ENCODE data around the gene CFAP161. TPM values are rescaled to one million over a fixed set of nuclear protein-coding genes. Genes with fewer than 3 reads are reported as not detected.

The CFAP161 gene
- total RNA-seq, 1 donor, result 0.86 TPM

- H3K4me3 ChIP-seq (ENCODE audit: low read depth, low read length), result no peak overlapping the region
- DNase-seq (ENCODE audit: low read depth), result peak; percentile 46
- no peak for TF ChIP-seq CTCF (IDR thresholded peaks at IDR 0.05; ENCODE audit: insufficient read depth, low read depth, low read length)
Observed at GRCh38 chr15:81184188-81184587, 50.1 kb downstream of the CFAP161 start.

- no peak for DNase-seq (ENCODE audit: low read depth)
- no peak for TF ChIP-seq CTCF (IDR thresholded peaks at IDR 0.05; ENCODE audit: insufficient read depth, low read depth, low read length)
- no peak overlapping the region for H3K4me3 ChIP-seq (ENCODE audit: low read depth, low read length)
Observed at GRCh38 chr15:81185631-81186295, 51.7 kb downstream of the CFAP161 start.

- TF ChIP-seq CTCF (IDR thresholded peaks at IDR 0.05; ENCODE audit: insufficient read depth, low read depth, low read length), result no peak
- no peak for DNase-seq (ENCODE audit: low read depth)
- no peak overlapping the region for H3K4me3 ChIP-seq (ENCODE audit: low read depth, low read length)
Observed at GRCh38 chr15:81188354-81188753, 54.3 kb downstream of the CFAP161 start.

GRCh38 chr15:81189583-81190283 lies 55.7 kb downstream of the CFAP161 start:
- peak; percentile 94 for DNase-seq (ENCODE audit: low read depth)
- H3K4me3 ChIP-seq (ENCODE audit: low read depth, low read length), result no peak overlapping the region
- no peak for TF ChIP-seq CTCF (IDR thresholded peaks at IDR 0.05; ENCODE audit: insufficient read depth, low read depth, low read length)

GRCh38 chr15:81190922-81191507 lies 56.9 kb downstream of the CFAP161 start:
- DNase-seq (ENCODE audit: low read depth), result peak; percentile 65
- H3K4me3 ChIP-seq (ENCODE audit: low read depth, low read length), result no peak overlapping the region
- TF ChIP-seq CTCF (IDR thresholded peaks at IDR 0.05; ENCODE audit: insufficient read depth, low read depth, low read length), result no peak

GRCh38 chr15:81191701-81192100 lies 57.6 kb downstream of the CFAP161 start:
- no peak for DNase-seq (ENCODE audit: low read depth)
- TF ChIP-seq CTCF (IDR thresholded peaks at IDR 0.05; ENCODE audit: insufficient read depth, low read depth, low read length), result no peak
- H3K4me3 ChIP-seq (ENCODE audit: low read depth, low read length), result no peak overlapping the region

Data from fibroblast of villous mesenchyme (primary cell).